Fibroblast of skin of left biceps (primary cell): ENCODE measurements around the gene CISD2.
"Not testable (repeated sequence)": the region's sequence is repeated elsewhere in the genome, so short reads cannot be mapped to it uniquely, and the experiment has no call there.

ENCODE experiments used
- DNase-seq, 2 experiments: peaks; one replicate each; pipeline ENCODE4 v3.0.0-alpha.2; 2013; ENCODE audit warnings: low read depth in 2 of 2

The CISD2 gene

GRCh38 chr4:102918859-102919258 lies 50.1 kb downstream of the CISD2 start:
- no peak for DNase-seq

- not testable (repeated sequence) for DNase-seq
These were observed 50.9 kb downstream of the CISD2 start for GRCh38 chr4:102919697-102920096.

- no peak for DNase-seq
These were observed 66.9 kb downstream of the CISD2 start for GRCh38 chr4:102935716-102936115.

DNA sequence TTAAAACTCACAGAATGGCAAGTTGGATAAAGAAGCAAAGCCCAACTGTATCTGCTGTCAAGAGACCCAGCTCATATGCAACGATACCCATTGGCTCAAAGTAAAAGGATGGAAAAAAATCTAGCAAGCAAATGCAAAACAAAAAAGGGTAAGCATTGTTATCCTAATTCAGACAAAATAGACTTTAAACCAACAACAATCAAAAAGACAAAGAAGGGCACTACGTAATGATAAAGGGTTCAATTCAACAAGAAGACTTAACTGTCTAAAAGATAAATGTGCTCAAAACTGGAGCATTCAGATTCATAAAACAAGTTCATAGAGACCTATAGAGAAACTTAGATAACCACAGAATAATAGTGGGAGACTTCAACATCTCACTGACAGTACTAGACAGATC lies 69.3 kb downstream of the CISD2 start:
- DNase-seq: not testable (repeated sequence)
